ENCODE measurements around the gene BACE1-AS.
A peak's percentile ranks its signal among the peaks of the same experiment; 100 is the strongest.
"Not testable (repeated sequence)": the region's sequence is repeated elsewhere in the genome, so short reads cannot be mapped to it uniquely, and the experiment has no call there.

The BACE1-AS gene

GRCh38 chr11:117295438-117296137 lies 4.4 kb downstream of the BACE1-AS start:
- no peak for FAIRE-seq

GRCh38 chr11:117296881-117297280 lies 5.7 kb downstream of the BACE1-AS start:
- FAIRE-seq = no peak

DNA sequence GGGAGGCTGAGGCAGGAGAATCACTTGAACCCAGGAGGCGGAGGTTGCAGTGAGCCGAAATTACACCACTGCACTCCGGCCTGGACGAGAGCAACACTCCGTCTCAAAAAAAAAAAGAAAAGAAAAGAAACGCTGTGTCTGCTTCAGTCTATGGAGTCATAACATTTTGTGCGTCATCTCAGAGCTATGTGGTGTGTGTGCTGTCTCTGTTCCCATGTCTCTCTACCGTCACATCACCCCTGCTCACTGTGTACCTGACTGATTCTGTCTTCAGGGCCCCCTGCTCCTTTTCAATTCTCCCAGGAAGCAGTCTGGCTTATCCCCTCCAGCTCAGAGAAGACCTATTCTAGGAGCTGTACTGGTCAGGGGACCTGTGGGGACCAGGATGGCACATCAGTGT lies 7.0 kb downstream of the BACE1-AS start:
- no peak for FAIRE-seq

DNA sequence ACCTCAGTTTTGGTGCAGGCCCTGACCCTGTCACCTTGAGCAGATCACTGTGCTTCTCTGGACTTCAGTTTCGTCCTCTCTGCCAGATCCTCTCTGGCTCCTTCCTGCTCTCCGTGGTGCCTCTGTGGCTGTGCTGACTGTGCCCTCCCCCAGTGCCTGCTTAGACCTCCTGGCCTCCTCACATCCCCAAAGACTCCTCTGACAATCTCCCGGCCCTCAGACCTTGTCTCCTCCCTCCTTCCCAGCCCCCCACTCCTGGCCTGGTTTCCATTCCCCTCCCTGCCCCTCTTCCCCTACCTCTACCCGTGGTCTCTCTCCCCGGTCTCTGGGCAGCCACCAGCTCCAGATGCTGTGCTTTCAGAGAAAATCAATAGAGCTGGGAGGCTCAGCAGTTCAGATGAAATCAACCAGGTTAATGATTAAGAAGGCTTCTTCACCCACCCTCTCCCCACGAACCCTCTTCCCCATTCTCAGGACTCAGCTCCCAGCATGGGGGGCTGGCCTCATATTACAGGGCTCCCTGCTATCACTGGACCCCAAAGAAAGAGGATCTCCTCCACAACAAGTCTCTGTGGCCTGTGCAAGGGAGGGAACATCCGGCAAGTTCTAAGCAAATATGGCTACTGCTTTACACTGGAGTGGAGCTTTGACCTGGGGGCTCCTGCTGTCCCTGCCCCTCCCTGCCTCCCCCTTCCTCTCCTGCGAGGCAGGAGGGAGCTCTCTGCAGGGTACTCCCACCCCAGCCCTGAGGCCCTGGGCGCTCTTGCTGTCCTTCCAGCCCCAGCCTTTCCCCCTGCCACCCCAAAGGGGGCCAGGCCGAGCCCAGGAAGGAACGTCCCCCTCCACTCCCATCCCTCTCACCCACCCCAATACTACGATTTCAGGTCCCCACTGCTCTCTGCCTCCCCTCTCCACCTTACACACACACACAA lies 8.5 kb downstream of the BACE1-AS start:
- no peak for FAIRE-seq

DNA sequence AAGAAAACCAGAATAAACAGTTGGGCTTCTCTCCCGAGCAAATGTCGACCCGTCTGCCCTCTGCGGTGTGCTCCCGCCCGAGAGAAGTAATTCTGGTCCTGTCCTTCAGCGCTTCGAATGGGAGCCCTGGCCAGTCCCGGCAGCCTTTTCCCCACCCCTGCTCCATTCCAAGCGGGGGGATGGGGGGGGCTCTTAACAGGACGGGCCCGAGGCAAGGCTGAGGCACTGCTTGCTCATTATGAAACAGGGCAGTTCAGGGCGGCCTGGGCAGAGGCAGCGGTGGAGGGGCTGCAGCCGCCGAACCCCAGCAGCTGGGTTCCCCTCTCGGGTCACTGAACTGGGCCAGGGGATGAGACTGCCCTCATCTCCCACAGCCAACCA lies 9.1 kb downstream of the BACE1-AS start:
- FAIRE-seq = no peak

DNA sequence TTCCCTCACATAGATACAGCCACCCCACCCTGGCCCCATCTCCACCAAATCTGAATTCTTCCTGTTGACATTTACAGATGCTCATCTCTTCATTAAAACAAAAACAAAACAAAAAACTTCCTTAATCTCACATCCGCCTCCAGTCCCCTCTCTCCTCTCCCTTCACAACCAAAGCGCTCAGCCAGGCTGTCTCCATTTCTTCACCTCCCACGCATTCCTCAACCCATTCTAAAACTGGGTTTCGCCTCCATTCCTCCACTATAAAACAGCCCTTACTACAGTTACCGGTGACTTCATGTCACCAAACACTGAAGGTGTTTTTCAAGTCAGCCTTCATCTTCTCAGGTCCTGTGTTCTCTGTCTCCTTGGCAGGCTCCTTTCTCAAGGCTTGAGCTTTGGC lies 9.6 kb downstream of the BACE1-AS start:
- FAIRE-seq = no peak

- no peak for FAIRE-seq
Measured at GRCh38 chr11:117302228-117302627, 11.1 kb downstream of the BACE1-AS start.

DNA sequence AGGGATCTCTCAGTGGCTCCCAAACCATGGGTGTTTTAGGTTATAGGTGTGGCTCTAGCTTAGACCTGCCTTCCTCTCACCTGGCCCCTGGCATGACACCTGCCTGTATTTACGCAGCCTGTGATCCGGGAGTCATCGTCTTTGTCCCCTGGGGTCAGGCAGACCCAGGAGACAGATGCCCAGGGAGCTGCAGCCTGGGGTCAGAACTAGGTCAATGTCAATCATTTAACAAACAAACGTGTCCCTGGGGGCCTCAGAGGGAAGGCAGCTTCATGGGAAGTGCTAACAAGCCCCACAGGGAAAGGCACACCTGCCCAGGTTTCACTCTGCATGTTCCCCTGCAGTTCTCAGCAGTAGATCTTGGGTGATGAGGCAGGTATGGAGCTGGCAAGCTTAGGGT lies 12.0 kb downstream of the BACE1-AS start:
- FAIRE-seq = no peak

GRCh38 chr11:117303646-117304315 lies 12.6 kb downstream of the BACE1-AS start:
- no peak for FAIRE-seq

DNA sequence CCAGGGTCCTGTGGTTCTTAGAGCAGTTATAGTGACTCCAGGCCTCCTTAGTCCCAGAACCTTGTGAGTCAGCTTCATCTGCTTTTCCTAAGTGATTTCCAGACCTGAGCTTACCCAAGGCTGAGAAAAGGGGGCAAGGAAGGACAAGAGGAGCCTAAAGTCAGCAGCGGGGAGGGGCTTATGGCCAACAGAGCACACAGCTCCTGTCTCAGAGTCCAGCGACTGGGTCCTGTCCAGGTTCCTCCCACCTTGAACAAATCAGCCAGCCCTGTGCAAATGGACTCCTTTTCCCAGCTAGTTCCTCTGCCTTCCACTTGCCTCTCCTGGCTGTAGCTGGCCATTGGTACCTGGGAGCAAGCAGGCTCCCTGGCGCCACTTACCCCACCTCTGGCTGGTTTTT lies 14.0 kb downstream of the BACE1-AS start:
- FAIRE-seq = no peak

GRCh38 chr11:117309310-117309709 lies 18.2 kb downstream of the BACE1-AS start:
- no peak for FAIRE-seq

DNA sequence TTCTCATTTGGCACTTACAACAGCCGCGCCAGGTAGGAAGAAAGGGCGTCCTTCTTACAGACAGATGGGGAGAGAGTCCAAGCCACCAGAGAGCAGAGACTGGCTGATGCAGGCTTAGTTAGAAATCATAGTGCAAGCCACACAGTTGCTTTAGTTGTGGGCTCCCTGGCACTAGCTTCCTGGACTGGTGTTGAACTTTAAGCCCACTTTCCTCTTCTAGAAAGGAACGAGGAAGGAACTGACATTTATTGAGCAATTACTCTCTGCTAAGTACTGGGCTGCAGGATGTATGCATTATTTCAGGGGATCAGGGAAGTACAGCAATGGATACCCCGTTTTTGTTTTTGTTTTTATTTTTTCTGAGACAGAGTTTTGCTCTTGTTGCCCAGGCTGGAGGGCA lies 21.9 kb downstream of the BACE1-AS start:
- FAIRE-seq = no peak

GRCh38 chr11:117313828-117314768 lies 23.0 kb downstream of the BACE1-AS start:
- FAIRE-seq = no peak

DNA sequence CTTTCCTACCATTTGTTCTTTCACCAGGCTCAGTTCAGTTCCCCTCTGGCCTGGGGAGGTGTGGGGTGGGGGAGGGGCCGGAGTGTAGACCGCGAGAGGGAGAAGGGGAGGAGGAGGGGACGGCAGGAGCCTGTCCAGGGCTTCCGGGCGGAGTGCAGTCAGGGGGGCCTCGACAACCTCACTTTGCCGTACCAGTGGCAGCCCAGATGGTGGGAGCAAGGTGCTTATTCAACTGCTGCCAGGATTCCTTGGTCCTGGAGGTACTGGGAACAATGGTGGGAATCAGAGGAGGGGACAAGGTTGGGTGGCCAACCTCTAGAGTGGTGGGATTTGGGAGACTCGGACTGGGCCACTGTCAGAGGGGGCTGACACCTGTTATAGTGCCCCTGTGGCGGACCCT lies 23.7 kb downstream of the BACE1-AS start:
- no peak for FAIRE-seq

DNA sequence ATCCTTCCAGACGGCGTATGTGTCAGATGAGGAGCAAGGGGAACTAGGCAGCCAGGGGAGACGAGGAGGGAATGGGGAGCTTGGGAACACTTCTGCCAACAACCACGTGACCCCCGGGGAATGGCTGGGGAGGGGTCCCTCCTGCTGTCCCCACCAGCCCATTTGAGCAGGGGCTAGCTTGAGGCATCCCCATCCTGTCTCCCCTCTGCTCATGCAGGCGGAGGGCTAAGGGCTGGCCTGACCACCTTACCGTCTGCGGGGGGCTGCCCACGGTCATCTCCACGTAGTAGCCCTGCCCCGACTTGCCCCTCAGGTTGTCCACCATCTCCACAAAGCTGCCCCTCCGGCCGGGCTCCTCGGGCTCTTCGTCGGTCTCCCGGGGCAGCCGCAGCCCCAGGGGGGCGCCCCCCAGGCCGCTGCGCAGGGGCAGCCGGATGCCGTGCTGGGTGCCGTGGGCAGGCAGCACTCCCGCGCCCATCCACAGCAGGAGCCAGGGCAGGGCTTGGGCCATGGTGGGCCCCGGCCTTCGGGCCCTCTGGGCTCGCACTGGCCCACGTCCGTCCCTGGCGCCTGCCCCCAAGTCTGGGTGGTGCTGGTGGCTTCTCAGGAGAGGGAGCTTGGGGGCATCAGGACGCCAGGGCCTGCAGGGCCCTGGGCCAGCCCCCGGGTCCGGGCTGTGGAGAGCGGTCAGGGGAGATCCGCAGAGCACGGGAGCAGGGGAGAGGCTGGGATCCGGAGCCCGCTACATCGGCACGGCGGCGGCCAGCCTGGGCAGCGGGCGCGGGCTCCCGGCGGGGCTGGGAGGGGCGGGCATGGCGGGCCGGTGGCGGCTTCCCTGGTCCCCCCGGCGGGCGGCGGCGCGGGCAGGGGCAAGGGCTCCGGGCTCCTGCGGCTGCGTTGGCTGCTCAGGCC lies 24.4 kb downstream of the BACE1-AS start:
- FAIRE-seq = no peak

- FAIRE-seq = peak; percentile 90
Measured at GRCh38 chr11:117316197-117316961, 25.2 kb downstream of the BACE1-AS start, which contains the start of gene BACE1. Gene BACE1, minus strand, starts transcription at chr11:117316256. Its CDS starts 461 bp downstream, at chr11:117315795.

DNA sequence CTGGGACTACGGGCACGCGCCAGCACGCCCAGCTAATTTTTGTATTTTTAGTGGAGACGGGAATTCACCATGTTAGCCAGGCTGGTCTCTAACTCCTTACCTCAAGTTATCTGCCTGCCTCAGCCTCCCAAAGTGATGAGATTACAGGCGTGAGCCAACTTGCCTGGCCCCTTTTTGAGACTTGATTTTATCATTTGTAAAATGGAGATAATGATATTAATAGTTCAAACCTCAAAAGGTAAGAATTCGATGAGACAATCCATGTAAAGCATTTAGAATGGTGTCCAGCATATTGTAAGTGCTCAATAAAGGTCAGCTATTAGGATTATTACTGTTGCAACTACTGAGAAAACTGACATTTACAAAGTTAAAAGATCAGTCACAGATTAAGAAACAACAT lies 27.6 kb downstream of the BACE1-AS start:
- FAIRE-seq = no peak

GRCh38 chr11:117319214-117319840 lies 28.2 kb downstream of the BACE1-AS start:
- no peak for FAIRE-seq

DNA sequence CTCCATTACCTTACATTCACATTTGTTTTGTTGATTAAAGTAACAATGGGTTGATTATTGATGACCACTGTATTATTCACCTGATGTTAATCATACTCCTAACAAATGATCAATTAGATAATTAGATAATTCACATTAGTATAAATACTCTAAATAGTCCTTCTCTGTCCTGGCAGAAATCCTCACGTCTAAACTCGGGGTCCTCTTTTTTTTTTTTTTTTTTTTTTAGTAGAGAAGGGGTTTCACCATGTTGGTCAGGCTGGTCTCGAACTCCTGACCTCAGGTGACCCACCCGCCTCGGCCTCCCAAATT lies 36.1 kb downstream of the BACE1-AS start:
- not testable (repeated sequence) for FAIRE-seq

Data from A204.1 (cell line).